OCI-LY7 (cell line): Measurements from ENCODE around the gene HMBS. TPM values are rescaled to one million over a fixed set of nuclear protein-coding genes. Genes with fewer than 3 reads are reported as not detected.
A peak's percentile ranks its signal among the peaks of the same experiment; 100 is the strongest.

Experiments
- BruUV-seq: library from RNA; stranded (reverse); fragments of 400-500 nt; replicated peaks from 2 replicates; lab custom pipeline; 2021; lab: Mats Ljungman, UMichigan
- CTCF ChIA-PET: fragments of 300-600 bp; sonication (Branson Sonifier 250); formaldehyde crosslinking; loops from one replicate; lab custom pipeline; 2022; ENCODE audit warnings: antibody characterized with exemption; ENCODE audit not compliant: unreplicated experiment; lab: Charles Lee
- POLR2A ChIA-PET: fragments of 300-600 bp; sonication (Branson Sonifier 250); formaldehyde crosslinking; loops from one replicate; lab custom pipeline; 2022; ENCODE audit warnings: antibody characterized with exemption; lab: Charles Lee
- DNase-seq: peaks from one replicate; pipeline ENCODE4 v3.0.0-alpha.2; 2015; ENCODE audit warnings: low spot score
- H2AFZ ChIP-seq: fragments of 200-600 bp; sonication (generic), shearing (Covaris generic); 2 replicates; pipeline ENCODE4 v1.6.1; 2014; ENCODE audit warnings: mild to moderate bottlenecking, antibody characterized with exemption, low read length, moderate library complexity
- H3K27ac ChIP-seq: fragments of 200-600 bp; sonication (generic); 2 replicates; pipeline ENCODE4 v1.5.1; 2014; ENCODE audit warnings: mixed run types, low read depth, mild to moderate bottlenecking, moderate library complexity, low read length, inconsistent platforms; ENCODE audit not compliant: poor library complexity, severe bottlenecking
- H3K36me3 ChIP-seq: fragments of 200-600 bp; sonication (generic); 2 replicates; pipeline ENCODE4 v1.6.1; 2014; ENCODE audit warnings: mild to moderate bottlenecking, antibody characterized with exemption, low read length, moderate library complexity, mixed read lengths; ENCODE audit not compliant: insufficient read depth
- H3K4me1 ChIP-seq: fragments of 200-600 bp; sonication (generic); 2 replicates; pipeline ENCODE4 v1.5.1; 2014; ENCODE audit warnings: mild to moderate bottlenecking, low read length; ENCODE audit not compliant: insufficient read depth, poor library complexity, severe bottlenecking
- H3K4me2 ChIP-seq: fragments of 200-600 bp; sonication (generic); 2 replicates; pipeline ENCODE4 v1.6.1; 2014; ENCODE audit warnings: mild to moderate bottlenecking, low read length
- H3K4me3 ChIP-seq: fragments of 200-600 bp; sonication (generic); 2 replicates; pipeline ENCODE4 v1.5.1; 2014; ENCODE audit warnings: mild to moderate bottlenecking, low read depth, low read length; ENCODE audit not compliant: poor library complexity, severe bottlenecking
- H3K79me2 ChIP-seq: fragments of 200-600 bp; sonication (generic); 2 replicates; pipeline ENCODE4 v1.6.1; 2016; ENCODE audit warnings: low read depth, mild to moderate bottlenecking, low read length, moderate library complexity, mixed read lengths; ENCODE audit not compliant: insufficient read depth
- H3K9me2 ChIP-seq: fragments of 200-600 bp; sonication (generic); 2 replicates; pipeline ENCODE4 v1.6.1; 2016; ENCODE audit warnings: mild to moderate bottlenecking, low read length, mixed read lengths; ENCODE audit not compliant: insufficient read depth
- H3K9me3 ChIP-seq: fragments of 200-600 bp; sonication (generic); 2 replicates; pipeline ENCODE4 v1.6.1; 2014; ENCODE audit warnings: mild to moderate bottlenecking, mixed run types, low read length, mixed read lengths
- H4K20me1 ChIP-seq: fragments of 200-600 bp; sonication (generic); 2 replicates; pipeline ENCODE4 v1.6.1; 2014; ENCODE audit warnings: mild to moderate bottlenecking, antibody characterized with exemption, low read length, moderate library complexity, mixed read lengths; ENCODE audit not compliant: insufficient read depth
- CTCF ChIP-seq: fragments of 200-600 bp; sonication (generic); conservative IDR thresholded peaks from 2 replicates; pipeline ENCODE4 v1.5.1; 2014; ENCODE audit warnings: mild to moderate bottlenecking, antibody characterized with exemption, low read length, moderate library complexity, mixed read lengths
- EZH2phosphoT487 ChIP-seq: fragments of 200-600 bp; sonication (generic); IDR thresholded peaks from 2 replicates; pipeline ENCODE4 v1.6.1; 2018; ENCODE audit warnings: low read depth, borderline replicate concordance, mild to moderate bottlenecking, mixed run types, antibody characterized with exemption, low read length, moderate library complexity, mixed read lengths
- intact Hi-C: fragments of 100-400 bp; cut with micrococcal nuclease; formaldehyde crosslinking; loops from one replicate; pipeline ENCODE4 v1.10.0; 2022; ENCODE audit not compliant: unreplicated experiment
- total RNA-seq, 2 experiments: library from RNA; depleted of rRNA in 1 of 2; stranded (reverse); fragments of >200 nt in 1 of 2; shearing (Covaris generic) in 1 of 2; gene quantifications; 2 replicates each; pipeline ENCODE4 v1.2.3, GENCODE V29; 2014 to 2022

HMBS gene
- total RNA-seq, 2 experiments from 2014 or later: 12.2 to 50.0 TPM

GRCh38 chr11:119091178-119091577 is 6.5 kb downstream of the HMBS start:
- POLR2A ChIA-PET: interaction anchor here (0.6 to 0.9 kb wide), 2 partner anchors 56 to 75 kb away, joined by 5 read pairs; no protein-coding TSS in a partner anchor
- CTCF ChIA-PET: interaction anchor here (1.2 kb wide), 1 partner anchor 33 kb away, joined by 3 read pairs; no protein-coding TSS in a partner anchor

GRCh38 chr11:119091966-119092879 is 7.5 kb downstream of the HMBS start:
- intact Hi-C loops: no loop called here
- H4K20me1 ChIP-seq: peaks cover 23% of the 10 kb centered on the region
- peak overlapping the region; percentile 79 for H3K27ac ChIP-seq
- POLR2A ChIA-PET: interaction anchor here (0.5 to 1.2 kb wide), 4 partner anchors 9 to 72 kb away, joined by 3 to 5 read pairs (median 3); partner anchors contain the start of genes DPAGT1 and VPS11
- TF ChIP-seq CTCF (no peak), EZH2phosphoT487 (no peak)
- peaks cover 63% of the 10 kb centered on the region for H3K4me1 ChIP-seq
- CTCF ChIA-PET: interaction anchor here (1.2 kb wide), 1 partner anchor 34 kb away, joined by 3 read pairs; no protein-coding TSS in a partner anchor
- no peak overlapping the region for H2AFZ ChIP-seq
- peak overlapping the region; percentile 79 for H3K4me2 ChIP-seq
- peaks cover 59% of the 10 kb centered on the region for H3K36me3 ChIP-seq
- DNase-seq: peak; percentile 51
- peaks cover 38% of the 10 kb centered on the region for H3K79me2 ChIP-seq
- H3K9me3 ChIP-seq: no peaks in the 10 kb centered on the region
- no TSS peak for BruUV-seq
- H3K9me2 ChIP-seq: no peaks in the 10 kb centered on the region
- H3K4me3 ChIP-seq: peak overlapping the region; percentile 81

More at GRCh38 chr11:119091178-119091577, 6.5 kb downstream of the HMBS start:
- peak overlapping the region; percentile 79 for H3K4me2 ChIP-seq
- H3K27ac ChIP-seq: peak overlapping the region; percentile 79
- H3K9me3 ChIP-seq: no peaks in the 10 kb centered on the region
- no peak for TF ChIP-seq CTCF
- TF ChIP-seq EZH2phosphoT487: no peak
- H3K4me3 ChIP-seq: peak overlapping the region; percentile 81
- peaks cover 56% of the 10 kb centered on the region for H3K4me1 ChIP-seq
- H3K79me2 ChIP-seq: peaks cover 34% of the 10 kb centered on the region
- H4K20me1 ChIP-seq: peaks cover 23% of the 10 kb centered on the region
- peaks cover 49% of the 10 kb centered on the region for H3K36me3 ChIP-seq
- H3K9me2 ChIP-seq: no peaks in the 10 kb centered on the region
- H2AFZ ChIP-seq: no peak overlapping the region
- no TSS peak for BruUV-seq
- intact Hi-C loops: no loop called here
- no peak for DNase-seq
